C4-2B (cell line): ENCODE data around the gene TTC22.

Experiments
- ZFX ChIP-seq: fragments of 450-650 bp; IDR thresholded peaks from 2 replicates; pipeline ENCODE4 v1.6.1; 2017
- TF ChIP-seq, protein P1 (sequence below): fragments of 450-650 bp; conservative IDR thresholded peaks from 2 replicates; pipeline ENCODE4 v1.5.1; 2017; ENCODE audit warnings: mild to moderate bottlenecking

DNA sequence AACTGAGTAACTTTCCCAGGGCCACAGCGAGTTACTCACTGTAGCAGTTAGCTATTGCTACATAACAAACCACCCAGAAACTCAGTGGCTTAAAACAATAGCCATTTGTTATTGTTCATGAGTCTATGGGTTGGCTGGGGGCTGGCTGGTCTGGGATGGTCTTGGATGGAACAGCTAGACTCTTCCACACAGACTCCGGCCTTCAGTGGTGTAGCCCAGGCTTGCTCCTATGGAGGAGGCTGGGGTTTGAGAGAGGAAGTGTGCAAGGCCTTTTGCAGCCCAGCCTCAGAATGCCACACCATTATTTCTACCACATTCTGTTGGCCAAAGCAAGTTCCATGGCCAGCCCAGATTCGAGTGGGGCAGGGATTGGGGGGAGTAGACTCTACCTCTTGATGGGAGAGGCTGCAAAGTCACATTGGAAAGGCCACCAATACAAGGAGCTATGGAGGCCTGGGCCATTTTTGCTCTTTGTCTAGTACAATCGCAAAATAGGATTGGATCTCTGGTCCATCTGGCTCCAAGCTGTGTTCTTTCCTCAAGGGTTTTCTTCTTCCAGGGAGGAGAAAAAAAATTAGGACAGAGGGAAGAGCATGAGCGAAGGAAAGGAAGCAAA is 37.5 kb upstream of the TTC22 start:
- TF ChIP-seq, protein P1, sequence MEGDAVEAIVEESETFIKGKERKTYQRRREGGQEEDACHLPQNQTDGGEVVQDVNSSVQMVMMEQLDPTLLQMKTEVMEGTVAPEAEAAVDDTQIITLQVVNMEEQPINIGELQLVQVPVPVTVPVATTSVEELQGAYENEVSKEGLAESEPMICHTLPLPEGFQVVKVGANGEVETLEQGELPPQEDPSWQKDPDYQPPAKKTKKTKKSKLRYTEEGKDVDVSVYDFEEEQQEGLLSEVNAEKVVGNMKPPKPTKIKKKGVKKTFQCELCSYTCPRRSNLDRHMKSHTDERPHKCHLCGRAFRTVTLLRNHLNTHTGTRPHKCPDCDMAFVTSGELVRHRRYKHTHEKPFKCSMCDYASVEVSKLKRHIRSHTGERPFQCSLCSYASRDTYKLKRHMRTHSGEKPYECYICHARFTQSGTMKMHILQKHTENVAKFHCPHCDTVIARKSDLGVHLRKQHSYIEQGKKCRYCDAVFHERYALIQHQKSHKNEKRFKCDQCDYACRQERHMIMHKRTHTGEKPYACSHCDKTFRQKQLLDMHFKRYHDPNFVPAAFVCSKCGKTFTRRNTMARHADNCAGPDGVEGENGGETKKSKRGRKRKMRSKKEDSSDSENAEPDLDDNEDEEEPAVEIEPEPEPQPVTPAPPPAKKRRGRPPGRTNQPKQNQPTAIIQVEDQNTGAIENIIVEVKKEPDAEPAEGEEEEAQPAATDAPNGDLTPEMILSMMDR = no peak
- no peak for TF ChIP-seq ZFX
